Activated T-helper 1 cell treated with anti-CD3 and anti-CD28 coated beads, Interleukin-2, amount 50 U/mL, for 16 hours (primary cell): ENCODE measurements around the gene SDE2.
"Not testable (repeated sequence)": the region's sequence is repeated elsewhere in the genome, so short reads cannot be mapped to it uniquely, and the experiment has no call there.

Experiments
- DNase-seq, 2 donors: peaks; one replicate each; pipeline ENCODE4 v3.0.0-alpha.2; 2020; ENCODE audit warnings: low read depth in 1 of 2, low spot score in 1 of 2

The SDE2 gene

DNA sequence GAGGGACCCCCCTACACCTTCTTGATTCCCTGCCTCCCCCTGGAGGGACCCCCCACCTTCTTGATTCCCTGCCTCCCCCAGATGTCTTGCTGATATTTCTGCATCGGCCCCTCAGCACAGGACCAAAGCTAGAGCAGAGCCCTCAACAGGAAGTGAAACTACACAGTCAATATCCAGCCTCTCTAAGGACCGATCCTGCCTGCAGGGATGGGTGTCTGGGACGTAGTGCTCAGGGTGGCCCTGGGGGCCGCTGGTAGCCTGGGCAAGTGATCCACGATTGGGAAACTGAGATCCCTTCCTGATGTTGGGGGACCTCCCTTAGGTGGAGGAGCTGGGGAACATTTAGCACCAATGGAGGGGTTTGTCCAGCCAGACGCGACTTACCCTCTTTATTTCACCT lies 54.2 kb downstream of the SDE2 start:
- no peak for DNase-seq

- DNase-seq = no peak
These were observed 54.8 kb downstream of the SDE2 start for GRCh38 chr1:225944387-225944786.

GRCh38 chr1:225943582-225943981 lies 55.6 kb downstream of the SDE2 start:
- no peak for DNase-seq

- DNase-seq = no peak
These were observed 56.6 kb downstream of the SDE2 start for GRCh38 chr1:225942574-225942973.

GRCh38 chr1:225941942-225942222 lies 57.3 kb downstream of the SDE2 start:
- DNase-seq = no peak

DNA sequence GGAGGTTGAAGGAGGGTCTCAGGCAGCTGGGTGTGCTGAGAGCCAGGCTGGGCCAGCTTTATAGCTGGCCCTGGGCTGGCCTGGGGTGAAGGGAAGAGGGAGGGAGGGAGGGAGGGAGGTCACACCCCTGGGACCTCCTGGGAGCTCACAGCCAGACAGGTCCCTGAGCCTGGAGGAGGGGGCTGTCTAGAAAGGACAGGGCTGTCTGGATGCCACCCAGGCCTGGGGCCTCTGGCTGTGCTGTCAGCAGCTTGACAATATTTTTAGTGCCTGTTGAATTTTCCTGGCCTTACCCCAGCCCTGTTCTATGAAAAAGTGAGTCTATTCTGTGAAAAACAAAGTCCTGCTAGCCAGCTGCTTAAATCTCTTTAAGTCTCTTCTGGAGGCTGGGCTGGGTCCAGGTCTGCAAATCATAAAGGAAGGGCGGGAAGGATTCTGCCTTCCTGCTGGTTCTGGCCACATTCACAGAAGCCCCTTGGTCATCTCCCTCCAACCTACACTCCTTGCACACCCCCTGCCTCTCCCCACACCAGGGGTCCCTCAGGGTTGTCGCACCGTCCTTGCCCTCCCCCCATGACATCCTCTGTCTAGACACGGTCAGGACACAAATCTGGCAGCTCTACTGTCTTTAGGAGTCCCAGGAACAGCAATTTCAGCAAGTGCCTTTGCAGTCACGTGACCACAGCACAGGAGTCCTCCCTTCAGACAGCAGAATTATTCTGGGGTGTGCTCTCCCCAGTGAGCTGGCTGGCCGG lies 57.8 kb downstream of the SDE2 start, which contains the start of gene LEFTY2:
Gene LEFTY2, minus strand, starts transcription at position 34 of the 755 bp plus-strand sequence. CDS start 80 bp downstream, outside the sequence.
- DNase-seq = no peak

DNA sequence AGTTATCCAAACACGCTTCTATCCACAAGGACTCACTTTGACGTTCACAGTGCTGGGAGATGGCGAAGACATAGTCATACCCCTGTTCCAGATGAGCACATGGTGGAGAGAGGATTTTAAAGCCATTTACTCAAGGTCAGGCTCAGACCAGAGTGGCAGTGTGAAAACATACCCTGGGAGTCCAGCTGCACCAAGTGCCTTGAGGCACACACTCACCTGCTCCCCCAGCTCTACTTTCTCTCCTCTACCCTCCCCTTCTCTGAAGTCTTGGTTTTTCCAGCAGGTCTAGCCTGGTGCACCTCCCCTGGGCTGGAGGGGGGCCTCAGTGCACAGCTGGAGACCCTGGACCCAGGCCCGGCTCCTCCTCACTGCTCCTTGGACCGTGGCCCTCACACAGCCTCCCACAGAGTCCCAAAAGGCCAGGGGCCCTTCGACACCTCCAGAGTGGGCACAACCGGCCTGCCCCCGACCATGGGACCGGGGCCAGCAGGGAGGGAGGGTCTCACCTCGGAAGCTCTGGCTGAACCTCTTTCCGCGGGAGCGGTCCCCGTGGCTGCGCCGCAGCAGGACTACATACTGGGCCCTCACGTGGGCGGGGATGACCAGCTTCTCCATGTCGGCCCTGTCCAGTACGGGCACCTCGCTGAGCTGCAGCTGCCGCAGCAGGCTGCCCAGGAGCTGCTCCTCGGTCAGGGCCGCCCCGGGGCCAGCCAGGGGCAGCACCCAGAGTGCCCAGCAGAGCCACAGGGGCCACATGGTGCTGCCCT lies 58.6 kb downstream of the SDE2 start:
- DNase-seq = no peak

DNA sequence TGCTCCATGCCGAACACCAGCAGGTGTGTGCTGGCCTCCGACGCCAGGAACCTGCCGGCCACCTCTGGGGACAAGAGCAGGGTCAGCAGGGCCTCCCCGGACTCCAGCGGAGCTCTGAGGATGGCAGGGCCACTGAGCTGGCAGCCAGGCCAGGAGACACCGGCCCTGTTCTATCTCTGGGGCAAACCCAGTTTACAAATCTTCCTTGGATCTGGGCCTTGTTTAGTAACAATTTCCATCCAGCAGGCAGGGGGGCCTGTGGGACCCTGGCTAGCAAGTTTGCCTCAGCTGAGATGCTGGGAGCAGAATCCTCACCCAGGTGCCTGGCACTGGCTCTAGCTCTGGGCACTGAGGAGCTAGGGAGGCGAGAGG lies 59.2 kb downstream of the SDE2 start:
- DNase-seq = not testable (repeated sequence)

GRCh38 chr1:225939097-225939938 lies 59.8 kb downstream of the SDE2 start:
- DNase-seq = not testable (repeated sequence)

DNA sequence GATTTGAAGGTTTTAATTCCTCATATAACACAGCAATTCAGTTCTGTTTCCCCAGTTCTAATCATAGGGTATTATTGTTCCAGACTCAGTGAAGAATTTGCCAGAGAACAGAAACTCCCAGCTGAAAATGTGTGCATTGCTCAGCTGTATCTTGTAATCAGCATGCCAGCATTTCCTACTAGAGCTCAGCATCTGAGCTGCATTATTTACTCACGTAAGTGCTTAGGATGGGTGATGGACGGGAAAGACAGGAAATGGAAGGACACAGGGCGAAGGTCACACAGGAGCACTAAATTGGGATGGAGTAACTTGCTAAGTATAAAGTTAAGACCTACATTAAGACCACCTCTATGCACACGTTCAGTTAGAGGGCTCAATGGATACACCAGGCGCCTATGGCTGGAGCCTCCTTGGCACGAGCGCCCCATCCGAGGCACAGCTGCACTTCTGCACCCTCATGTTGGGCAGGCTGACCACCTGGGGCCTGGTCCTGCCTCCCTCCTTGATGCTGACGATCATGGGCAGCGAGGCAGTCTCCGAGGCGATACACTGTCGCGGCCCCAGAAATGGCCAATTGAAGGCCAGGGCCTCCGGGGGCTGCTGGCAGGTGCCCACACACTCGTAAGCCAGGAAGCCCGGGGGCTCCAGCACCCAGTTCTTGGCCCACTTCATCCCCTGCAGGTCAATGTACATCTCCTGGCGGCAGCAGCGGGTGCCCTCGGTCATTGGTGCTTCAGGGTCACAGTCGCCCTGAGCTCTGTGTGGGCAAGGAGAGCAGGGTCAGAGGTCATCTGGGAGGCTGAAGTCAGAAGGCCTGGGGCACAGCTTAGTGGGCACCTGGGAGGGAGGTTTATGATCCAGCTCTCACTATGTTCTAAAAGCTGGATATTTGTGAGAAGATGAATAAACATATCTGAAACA lies 61.8 kb downstream of the SDE2 start:
- no peak for DNase-seq

DNA sequence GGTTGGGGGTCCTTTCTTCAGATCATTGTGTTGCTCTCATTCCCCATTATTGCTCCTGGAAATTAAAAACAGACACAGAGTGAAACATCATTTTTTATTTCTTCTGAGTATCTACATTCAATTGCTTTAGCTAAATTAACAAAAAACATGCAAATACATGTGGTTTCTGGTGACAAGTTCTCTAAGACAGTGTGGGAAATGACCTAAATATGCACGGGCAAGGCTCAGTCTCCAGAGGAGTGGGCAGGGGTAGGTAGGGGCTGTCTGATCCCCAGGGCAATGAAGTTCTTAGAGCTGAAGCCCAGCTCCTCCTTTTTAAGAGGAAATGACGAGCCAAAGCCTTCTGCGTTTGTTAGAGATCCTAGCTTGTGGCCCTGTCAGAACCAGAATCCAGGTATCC lies 62.6 kb downstream of the SDE2 start:
- DNase-seq = no peak

- not testable (repeated sequence) for DNase-seq
These were observed 63.1 kb downstream of the SDE2 start for GRCh38 chr1:225936086-225936485.

- no peak for DNase-seq
These were observed 64.4 kb downstream of the SDE2 start for GRCh38 chr1:225934711-225935110.

DNA sequence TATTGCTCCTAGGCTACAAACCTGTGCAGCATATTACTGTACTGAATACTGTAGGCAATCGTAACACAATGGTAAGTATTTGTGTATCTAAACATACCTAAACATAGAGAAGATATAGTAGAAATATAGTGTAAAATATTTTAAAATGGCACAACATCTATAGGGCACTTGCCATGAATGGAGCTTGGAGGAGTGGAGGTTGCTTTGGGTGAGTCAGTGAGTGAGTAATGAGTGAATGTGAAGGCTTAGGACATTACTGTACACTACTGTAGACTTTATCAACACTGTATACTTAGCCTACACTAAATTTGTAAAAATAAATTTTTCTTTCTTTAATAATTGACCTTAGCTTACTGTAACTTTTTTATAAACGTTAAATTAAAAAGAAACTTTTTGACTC lies 66.1 kb downstream of the SDE2 start:
- DNase-seq = no peak
